ENCODE results near the gene LMTK3.

The LMTK3 gene

GRCh38 chr19:48511800-48512503, at the start of gene LMTK3:
Gene LMTK3, minus strand, starts transcription at chr19:48511835. Its CDS starts 259 bp downstream, at chr19:48511576.
- ATAC-seq, result peak; percentile 41 to 44

GRCh38 chr19:48561412-48561811, 49.8 kb upstream of the LMTK3 start:
- ATAC-seq, result no peak

GRCh38 chr19:48560095-48560530, 48.5 kb upstream of the LMTK3 start:
- no peak for ATAC-seq

- ATAC-seq, result no peak
These were observed 46.5 kb upstream of the LMTK3 start for GRCh38 chr19:48558018-48558684.

GRCh38 chr19:48556825-48557224, 45.2 kb upstream of the LMTK3 start:
- ATAC-seq, result no peak

- no peak for ATAC-seq
These were observed 44.5 kb upstream of the LMTK3 start for GRCh38 chr19:48556163-48556562.

- no peak for ATAC-seq
These were observed 42.9 kb upstream of the LMTK3 start for GRCh38 chr19:48554385-48555091.

GRCh38 chr19:48553676-48554384, 42.2 kb upstream of the LMTK3 start:
- no peak for ATAC-seq

- ATAC-seq, result no peak
These were observed 41.0 kb upstream of the LMTK3 start for GRCh38 chr19:48552406-48553322.

GRCh38 chr19:48551437-48552302, 40.0 kb upstream of the LMTK3 start, which contains the start of gene SULT2B1:
Gene SULT2B1, plus strand, starts transcription at chr19:48552172. Its CDS starts 81 bp downstream, at chr19:48552253.
- ATAC-seq, result no peak

GRCh38 chr19:48549380-48549779, 37.7 kb upstream of the LMTK3 start:
- ATAC-seq, result no peak

GRCh38 chr19:48548253-48548911, 36.7 kb upstream of the LMTK3 start:
- ATAC-seq, result no peak

GRCh38 chr19:48547722-48548121, 36.1 kb upstream of the LMTK3 start:
- ATAC-seq, result no peak

GRCh38 chr19:48544856-48545750, 33.5 kb upstream of the LMTK3 start:
- ATAC-seq, result no peak

- no peak for ATAC-seq
These were observed 31.6 kb upstream of the LMTK3 start for GRCh38 chr19:48543121-48543710.

- no peak for ATAC-seq
These were observed 30.2 kb upstream of the LMTK3 start for GRCh38 chr19:48541813-48542212.

- ATAC-seq, result no peak
These were observed 28.5 kb upstream of the LMTK3 start for GRCh38 chr19:48540110-48540509.

GRCh38 chr19:48539503-48540096, 28.0 kb upstream of the LMTK3 start:
- ATAC-seq, result no peak

All from activated CD4-positive, CD25-positive, alpha-beta regulatory T cell treated with anti-CD3 and anti-CD28 coated beads, Interleukin-2, amount 50 U/mL, for 24 hours (primary cell).